ENCODE results near the gene ARHGAP27.

The ARHGAP27 gene

GRCh38 chr17:45380991-45381390, 51.7 kb downstream of the ARHGAP27 start:
- DNase-seq = no peak

GRCh38 chr17:45380046-45380765, 52.5 kb downstream of the ARHGAP27 start:
- DNase-seq = no peak

GRCh38 chr17:45377401-45377800, 55.3 kb downstream of the ARHGAP27 start:
- no peak for DNase-seq

- DNase-seq = no peak
These were observed 56.3 kb downstream of the ARHGAP27 start for GRCh38 chr17:45376171-45377005.

GRCh38 chr17:45374501-45374900, 58.2 kb downstream of the ARHGAP27 start:
- no peak for DNase-seq

GRCh38 chr17:45372325-45372869, 60.3 kb downstream of the ARHGAP27 start:
- no peak for DNase-seq

GRCh38 chr17:45371414-45372324, 61.0 kb downstream of the ARHGAP27 start:
- peak; percentile 42 to 47 for DNase-seq

GRCh38 chr17:45370949-45371413, 61.7 kb downstream of the ARHGAP27 start:
- no peak for DNase-seq

GRCh38 chr17:45369421-45369820, 63.2 kb downstream of the ARHGAP27 start:
- no peak for DNase-seq

GRCh38 chr17:45368651-45369050, 64.0 kb downstream of the ARHGAP27 start:
- DNase-seq = no peak

- DNase-seq = no peak
These were observed 65.5 kb downstream of the ARHGAP27 start for GRCh38 chr17:45367216-45367615.

- DNase-seq = no peak
These were observed 66.0 kb downstream of the ARHGAP27 start for GRCh38 chr17:45366691-45367090.

- no peak for DNase-seq
These were observed 66.6 kb downstream of the ARHGAP27 start for GRCh38 chr17:45366049-45366448.

- DNase-seq = no peak
These were observed 67.9 kb downstream of the ARHGAP27 start for GRCh38 chr17:45364531-45365390.

- no peak for DNase-seq
These were observed 69.2 kb downstream of the ARHGAP27 start for GRCh38 chr17:45363498-45363897.

- DNase-seq = no peak
These were observed 70.7 kb downstream of the ARHGAP27 start for GRCh38 chr17:45361976-45362375.

- DNase-seq = no peak
These were observed 71.2 kb downstream of the ARHGAP27 start for GRCh38 chr17:45361451-45361850.

- no peak for DNase-seq
These were observed 75.2 kb downstream of the ARHGAP27 start for GRCh38 chr17:45357364-45357997.

GRCh38 chr17:45355087-45355486, 77.6 kb downstream of the ARHGAP27 start:
- no peak for DNase-seq

- peak; percentile 11 to 60 for DNase-seq
These were observed 79.6 kb downstream of the ARHGAP27 start for GRCh38 chr17:45353043-45353442.

GRCh38 chr17:45351831-45352230, 80.8 kb downstream of the ARHGAP27 start:
- no peak for DNase-seq
